ENCODE data around the gene CTTN.

The CTTN gene

DNA sequence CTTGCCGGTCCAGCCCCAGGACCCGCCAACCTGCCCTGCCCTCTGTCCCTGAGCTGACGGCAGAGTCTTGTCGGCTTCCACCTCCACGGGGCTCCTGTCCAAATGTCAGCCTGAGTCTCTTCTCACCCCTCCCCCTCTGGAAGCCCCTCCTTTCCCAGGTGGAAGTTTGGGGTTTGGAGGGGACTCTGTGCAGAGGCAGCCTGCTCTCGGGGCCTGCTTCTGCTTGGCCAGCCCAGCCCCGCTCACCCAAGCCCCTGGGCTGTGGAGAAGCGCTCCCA lies 31.0 kb downstream of the CTTN start:
- no peak overlapping the region for H3K4me3 ChIP-seq (ENCODE audit: low read depth, low read length)
- TF ChIP-seq, protein P1, sequence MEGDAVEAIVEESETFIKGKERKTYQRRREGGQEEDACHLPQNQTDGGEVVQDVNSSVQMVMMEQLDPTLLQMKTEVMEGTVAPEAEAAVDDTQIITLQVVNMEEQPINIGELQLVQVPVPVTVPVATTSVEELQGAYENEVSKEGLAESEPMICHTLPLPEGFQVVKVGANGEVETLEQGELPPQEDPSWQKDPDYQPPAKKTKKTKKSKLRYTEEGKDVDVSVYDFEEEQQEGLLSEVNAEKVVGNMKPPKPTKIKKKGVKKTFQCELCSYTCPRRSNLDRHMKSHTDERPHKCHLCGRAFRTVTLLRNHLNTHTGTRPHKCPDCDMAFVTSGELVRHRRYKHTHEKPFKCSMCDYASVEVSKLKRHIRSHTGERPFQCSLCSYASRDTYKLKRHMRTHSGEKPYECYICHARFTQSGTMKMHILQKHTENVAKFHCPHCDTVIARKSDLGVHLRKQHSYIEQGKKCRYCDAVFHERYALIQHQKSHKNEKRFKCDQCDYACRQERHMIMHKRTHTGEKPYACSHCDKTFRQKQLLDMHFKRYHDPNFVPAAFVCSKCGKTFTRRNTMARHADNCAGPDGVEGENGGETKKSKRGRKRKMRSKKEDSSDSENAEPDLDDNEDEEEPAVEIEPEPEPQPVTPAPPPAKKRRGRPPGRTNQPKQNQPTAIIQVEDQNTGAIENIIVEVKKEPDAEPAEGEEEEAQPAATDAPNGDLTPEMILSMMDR (IDR thresholded peaks at IDR 0.05; ENCODE audit: borderline replicate concordance, insufficient read depth, low read depth, low read length): no peak

- TF ChIP-seq, protein P1 (IDR thresholded peaks at IDR 0.05; ENCODE audit: borderline replicate concordance, insufficient read depth, low read depth, low read length): no peak
- H3K4me3 ChIP-seq (ENCODE audit: low read depth, low read length): no peak overlapping the region
These were observed 31.6 kb downstream of the CTTN start for GRCh38 chr11:70429724-70430521.

- TF ChIP-seq, protein P1 (IDR thresholded peaks at IDR 0.05; ENCODE audit: borderline replicate concordance, insufficient read depth, low read depth, low read length): no peak
- H3K4me3 ChIP-seq (ENCODE audit: low read depth, low read length): no peak overlapping the region
These were observed 32.6 kb downstream of the CTTN start for GRCh38 chr11:70430671-70431574.

- TF ChIP-seq, protein P1 (IDR thresholded peaks at IDR 0.05; ENCODE audit: borderline replicate concordance, insufficient read depth, low read depth, low read length): no peak
- no peak overlapping the region for H3K4me3 ChIP-seq (ENCODE audit: low read depth, low read length)
These were observed 33.3 kb downstream of the CTTN start for GRCh38 chr11:70431611-70432010.

GRCh38 chr11:70432065-70432464 lies 33.7 kb downstream of the CTTN start:
- TF ChIP-seq, protein P1 (IDR thresholded peaks at IDR 0.05; ENCODE audit: borderline replicate concordance, insufficient read depth, low read depth, low read length): no peak

DNA sequence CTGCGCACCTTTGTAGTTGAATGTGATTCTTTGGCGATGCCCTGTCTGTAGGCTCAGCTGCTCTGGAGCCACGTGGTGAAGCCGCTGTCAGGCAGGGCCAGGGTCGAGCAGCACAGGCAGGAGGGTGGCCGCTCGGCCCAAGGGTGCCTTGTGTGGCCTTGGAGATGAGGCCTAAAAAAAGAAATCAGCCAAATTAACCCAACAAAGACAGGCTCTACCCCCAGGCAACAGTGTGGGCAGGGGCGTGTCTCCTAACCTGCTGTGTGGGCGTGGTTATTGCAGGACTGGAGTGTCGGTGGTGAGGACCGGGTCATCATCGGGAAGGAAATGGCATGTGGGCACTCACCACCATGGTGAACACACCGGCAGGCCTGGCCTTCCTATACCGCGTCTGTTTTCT lies 34.3 kb downstream of the CTTN start:
- H3K4me3 ChIP-seq (ENCODE audit: low read depth, low read length): no peak overlapping the region
- TF ChIP-seq, protein P1 (IDR thresholded peaks at IDR 0.05; ENCODE audit: borderline replicate concordance, insufficient read depth, low read depth, low read length): no peak

More at GRCh38 chr11:70432065-70432464, 33.7 kb downstream of the CTTN start:
- H3K4me3 ChIP-seq (ENCODE audit: low read depth, low read length): no peak overlapping the region
